NT2/D1 (cell line): Measurements from ENCODE around the gene MT1E.
"Not testable (repeated sequence)": the region's sequence is repeated elsewhere in the genome, so short reads cannot be mapped to it uniquely, and the experiment has no call there.

Experiments used
- DNase-seq: peaks from one replicate; pipeline ENCODE4 v3.0.0-alpha.2; 2011; ENCODE audit warnings: low read depth, low spot score
- H3K27me3 ChIP-seq: 2 replicates; pipeline ENCODE4 v1.6.0; 2011; ENCODE audit warnings: mild to moderate bottlenecking; ENCODE audit not compliant: insufficient read length, insufficient read depth
- H3K36me3 ChIP-seq: 2 replicates; pipeline ENCODE4 v1.6.1; 2011; ENCODE audit warnings: mild to moderate bottlenecking, low read length, mixed read lengths; ENCODE audit not compliant: insufficient read depth, insufficient read length
- H3K4me1 ChIP-seq: 2 replicates; pipeline ENCODE4 v1.5.1; 2011; ENCODE audit not compliant: insufficient read depth, insufficient read length
- H3K4me3 ChIP-seq: 2 replicates; pipeline ENCODE4 v1.5.1; 2011; ENCODE audit warnings: low read depth; ENCODE audit not compliant: insufficient read length
- H3K9ac ChIP-seq: 2 replicates; pipeline ENCODE4 v1.6.0; 2011; ENCODE audit warnings: low read depth; ENCODE audit not compliant: insufficient read length
- H3K9me3 ChIP-seq: 2 replicates; pipeline ENCODE4 v1.5.1; 2011; ENCODE audit warnings: mild to moderate bottlenecking, low read length; ENCODE audit not compliant: insufficient read depth
- SUZ12 ChIP-seq: IDR thresholded peaks from 2 replicates; pipeline ENCODE4 v1.6.1; 2011; ENCODE audit not compliant: insufficient read length, insufficient read depth; ENCODE audit errors: extremely low read depth
- YY1 ChIP-seq: IDR thresholded peaks from 2 replicates; pipeline ENCODE4 v1.6.1; 2011; ENCODE audit not compliant: insufficient read length, insufficient read depth
- ZNF274 ChIP-seq: IDR thresholded peaks from 2 replicates; pipeline ENCODE4 v1.6.1; 2011; ENCODE audit warnings: mild to moderate bottlenecking, low read depth, low read length

Gene MT1E

DNA sequence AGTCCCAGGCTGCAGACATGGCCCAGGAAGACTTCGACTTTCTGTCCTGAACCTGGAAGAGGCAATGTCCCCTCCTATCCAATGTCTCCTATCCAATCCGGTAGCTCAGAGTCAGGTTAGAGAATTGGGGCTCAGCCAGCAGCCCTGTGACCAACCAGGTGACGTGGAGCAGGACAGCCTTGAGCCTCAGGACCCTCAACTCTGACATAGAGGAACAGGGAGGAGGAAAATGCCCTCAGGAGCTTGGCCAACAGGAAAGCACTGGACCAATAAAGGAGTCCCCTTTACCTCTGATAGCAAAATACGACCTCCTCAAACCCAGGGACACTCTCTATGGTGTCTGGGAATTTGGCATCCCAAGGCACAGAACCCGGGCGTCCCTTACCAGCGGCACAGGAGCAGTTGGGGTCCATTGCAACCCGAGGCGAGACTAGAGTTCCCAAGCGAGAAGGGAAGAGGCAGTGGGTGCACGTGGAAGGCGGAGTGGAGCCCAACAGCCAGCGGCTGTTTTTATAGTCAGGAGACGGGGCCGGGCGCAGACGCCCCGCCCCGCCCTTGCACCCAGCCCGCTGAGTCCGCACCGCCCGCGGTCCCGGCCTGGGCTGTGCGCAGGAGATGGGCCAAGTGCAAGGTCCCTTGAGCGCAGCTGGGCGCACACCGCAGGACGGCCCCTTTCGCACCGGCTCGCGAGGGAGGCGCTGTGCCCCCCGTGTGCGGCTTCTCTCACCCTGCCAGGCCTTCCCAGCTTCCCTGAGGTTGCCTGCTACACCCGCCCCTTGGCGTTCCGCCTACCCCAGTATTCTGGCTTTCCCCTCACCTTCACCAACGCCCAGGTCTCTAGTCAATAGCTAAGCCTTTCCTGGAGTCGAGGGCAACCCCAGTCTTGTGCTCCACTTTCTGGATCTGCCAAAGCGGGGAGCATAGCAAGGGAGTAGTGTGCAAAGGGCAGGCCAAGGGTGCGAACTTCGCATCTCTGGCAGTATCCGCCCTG, 42.3 kb downstream of the MT1E start, which contains the start of gene MT1G:
MT1G (minus strand) TSS at position 485 of the 991 bp plus-strand sequence; CDS start at position 413, 72 bp downstream.
- Histone ChIP-seq H3K4me1 (no peaks in the 10 kb centered on the region), H3K27me3 (peaks cover 7% of the 10 kb centered on the region), H3K36me3 (no peaks in the 10 kb centered on the region), H3K9me3 (no peaks in the 10 kb centered on the region), H3K4me3 (no peak within 1 kb of the TSS), H3K9ac (no peak within 1 kb of the TSS)
- no peak for DNase-seq
- TF ChIP-seq ZNF274: no peak
- TF ChIP-seq SUZ12: no peak
- TF ChIP-seq YY1: no peak

DNA sequence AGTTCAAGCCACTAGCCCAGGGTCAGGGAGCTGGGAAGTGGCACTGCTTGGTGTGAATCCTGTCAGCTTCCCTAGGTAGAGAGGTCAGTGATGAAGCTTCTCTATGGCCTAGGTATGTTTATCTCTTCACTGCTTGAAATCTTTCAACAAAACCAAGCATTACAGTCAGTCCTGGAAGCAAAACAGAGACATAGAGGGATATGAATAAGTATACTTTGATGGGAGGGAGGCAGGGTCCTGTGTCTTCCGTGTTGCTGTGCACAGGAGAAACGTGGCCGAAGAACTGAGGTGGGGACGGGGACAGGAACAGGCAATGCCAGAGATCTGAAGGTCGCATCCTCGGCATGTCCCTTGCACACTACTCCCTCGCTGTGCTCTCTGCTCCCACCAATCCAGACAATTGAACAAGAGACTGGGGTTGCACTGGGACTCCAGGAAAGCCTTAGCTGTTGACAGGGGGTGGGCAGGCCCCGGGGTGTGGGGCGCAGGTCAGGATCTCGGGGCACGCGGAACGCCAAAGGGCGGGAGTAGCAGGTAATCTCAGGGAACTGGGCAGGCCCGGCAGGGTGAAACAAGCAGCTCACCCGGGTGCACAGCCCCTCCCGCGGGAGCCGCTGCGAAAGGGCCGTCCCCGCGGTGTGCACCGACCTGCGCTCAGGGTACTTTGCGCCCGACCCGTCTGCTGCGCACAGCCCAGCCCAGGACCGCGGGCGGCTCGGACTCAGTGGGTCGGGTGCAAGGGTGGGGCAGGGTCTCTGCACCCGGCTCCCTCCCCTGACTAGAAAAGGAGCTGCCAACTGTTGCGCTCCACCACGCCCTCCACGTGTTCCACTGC, 43.6 kb downstream of the MT1E start, which contains the start of gene MT1H:
MT1H (plus strand) TSS at position 810 of the 835 bp plus-strand sequence. CDS start 71 bp downstream, outside the sequence.
- TF ChIP-seq SUZ12 (no peak), ZNF274 (no peak), YY1 (no peak)
- no peaks in the 10 kb centered on the region for H3K36me3 ChIP-seq
- no peaks in the 10 kb centered on the region for H3K9me3 ChIP-seq
- no peak within 1 kb of the TSS for H3K4me3 ChIP-seq
- H3K27me3 ChIP-seq: peaks cover 7% of the 10 kb centered on the region
- no peaks in the 10 kb centered on the region for H3K4me1 ChIP-seq
- H3K9ac ChIP-seq: no peak within 1 kb of the TSS
- DNase-seq: no peak

DNA sequence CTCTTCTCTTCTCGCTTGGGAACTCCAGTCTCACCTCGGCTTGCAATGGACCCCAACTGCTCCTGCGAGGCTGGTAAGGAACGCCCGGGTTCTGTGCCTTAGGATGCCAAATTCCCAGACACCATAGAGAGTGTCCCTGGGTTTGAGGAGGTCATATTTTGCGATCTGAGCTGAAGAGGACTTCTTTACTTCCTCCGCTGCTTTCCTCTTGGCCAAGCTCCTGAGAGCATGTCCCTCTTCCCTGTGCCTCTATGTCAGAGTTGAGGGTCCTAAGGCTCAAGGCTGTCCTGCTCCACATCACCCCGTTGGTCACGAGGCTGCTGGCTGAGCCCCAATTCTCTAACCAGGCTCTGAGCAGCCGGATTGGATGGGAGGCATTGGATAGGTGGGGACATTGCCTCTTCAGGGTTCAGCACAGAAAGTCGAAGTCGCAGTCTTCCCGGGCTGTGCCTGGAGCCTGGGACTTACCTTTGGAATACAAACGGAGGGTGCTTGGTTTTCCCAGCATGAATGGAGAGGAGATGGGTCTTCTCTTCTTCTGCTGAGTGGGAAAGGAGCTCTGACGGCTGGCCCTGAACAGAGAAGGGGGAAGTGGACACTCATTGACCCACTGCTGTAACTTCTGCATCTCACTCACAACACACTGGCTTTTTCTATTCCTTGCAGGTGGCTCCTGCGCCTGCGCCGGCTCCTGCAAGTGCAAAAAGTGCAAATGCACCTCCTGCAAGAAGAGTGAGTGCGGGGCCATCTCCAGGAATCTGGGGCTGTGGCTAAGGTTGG, 44.4 kb downstream of the MT1E start:
- no peak overlapping the region for H3K9ac ChIP-seq
- H3K4me1 ChIP-seq: no peaks in the 10 kb centered on the region
- H3K4me3 ChIP-seq: no peak overlapping the region
- DNase-seq: no peak
- no peak for TF ChIP-seq SUZ12
- no peak for TF ChIP-seq YY1
- TF ChIP-seq ZNF274: no peak
- no peaks in the 10 kb centered on the region for H3K9me3 ChIP-seq
- no peaks in the 10 kb centered on the region for H3K36me3 ChIP-seq
- peaks cover 7% of the 10 kb centered on the region for H3K27me3 ChIP-seq

GRCh38 chr16:56670620-56670934, 45.0 kb downstream of the MT1E start:
- DNase-seq: no peak
- no peak for TF ChIP-seq SUZ12
- no peak for TF ChIP-seq ZNF274
- no peak for TF ChIP-seq YY1
- H3K9me3 ChIP-seq: no peaks in the 10 kb centered on the region
- H3K27me3 ChIP-seq: peaks cover 7% of the 10 kb centered on the region
- H3K4me1 ChIP-seq: no peaks in the 10 kb centered on the region
- H3K4me3 ChIP-seq: no peak overlapping the region
- H3K36me3 ChIP-seq: no peaks in the 10 kb centered on the region
- H3K9ac ChIP-seq: no peak overlapping the region

GRCh38 chr16:56671691-56672090, 46.1 kb downstream of the MT1E start:
- H3K36me3 ChIP-seq, H3K27me3 ChIP-seq, H3K4me1 ChIP-seq, H3K9ac ChIP-seq, H3K9me3 ChIP-seq, H3K4me3 ChIP-seq, DNase-seq: not testable (repeated sequence)

GRCh38 chr16:56672171-56672570, 46.6 kb downstream of the MT1E start:
- H3K9ac ChIP-seq, H3K36me3 ChIP-seq, H3K4me3 ChIP-seq, H3K4me1 ChIP-seq, H3K9me3 ChIP-seq, DNase-seq, H3K27me3 ChIP-seq: not testable (repeated sequence)
